Astrocyte of the cerebellum (primary cell): ENCODE results near the gene CAPN7.
"Not testable (repeated sequence)": the region's sequence is repeated elsewhere in the genome, so short reads cannot be mapped to it uniquely, and the experiment has no call there.

Experiments used
- DNase-seq: peaks from one replicate; pipeline ENCODE4 v3.0.0-alpha.2; 2011; ENCODE audit warnings: low read depth
- H3K4me3 ChIP-seq: 2 replicates; pipeline ENCODE4 v1.5.1; 2011; ENCODE audit warnings: mild to moderate bottlenecking, low read depth, low read length, moderate library complexity
- CTCF ChIP-seq: IDR thresholded peaks from 2 replicates; pipeline ENCODE4 v1.5.1; 2012; ENCODE audit warnings: low read length, low read depth, moderate library complexity, mild to moderate bottlenecking; ENCODE audit errors: missing control alignments
- in situ Hi-C: cut with HindIII; loops from 2 replicates; pipeline ENCODE4 v1.10.0; 2017; ENCODE audit warnings: low sequenced_read_pairs

The CAPN7 gene

GRCh38 chr3:15205934-15206661 lies at the start of gene CAPN7:
CAPN7 (plus strand) TSS chr3:15206246; CDS start chr3:15206496, 250 bp downstream.
- peak within 1 kb of the TSS; percentile 88 for H3K4me3 ChIP-seq
- in situ Hi-C loops = loop anchor here (25.0 kb wide), 1 partner anchor 269 kb away; the partner anchor contains the start of gene NR2C2
- peak; percentile 49 for TF ChIP-seq CTCF
- DNase-seq = peak; percentile 72

GRCh38 chr3:15157441-15157840 lies 48.6 kb upstream of the CAPN7 start:
- no peak overlapping the region for H3K4me3 ChIP-seq
- no peak for TF ChIP-seq CTCF
- DNase-seq = no peak
- in situ Hi-C loops = no loop called here

- no peak for TF ChIP-seq CTCF
- H3K4me3 ChIP-seq = no peak overlapping the region
- no peak for DNase-seq
- in situ Hi-C loops = no loop called here
These were observed 46.4 kb upstream of the CAPN7 start for GRCh38 chr3:15159501-15160136.

GRCh38 chr3:15160662-15161061 lies 45.4 kb upstream of the CAPN7 start:
- no peak for TF ChIP-seq CTCF
- no peak for DNase-seq
- in situ Hi-C loops = no loop called here
- no peak overlapping the region for H3K4me3 ChIP-seq

GRCh38 chr3:15161133-15161532 lies 44.9 kb upstream of the CAPN7 start:
- TF ChIP-seq CTCF = no peak
- in situ Hi-C loops = no loop called here
- H3K4me3 ChIP-seq = no peak overlapping the region
- no peak for DNase-seq

GRCh38 chr3:15163656-15164055 lies 42.4 kb upstream of the CAPN7 start:
- DNase-seq, H3K4me3 ChIP-seq, in situ Hi-C loops: not testable (repeated sequence)

- in situ Hi-C loops = no loop called here
- no peak for DNase-seq
- no peak overlapping the region for H3K4me3 ChIP-seq
- TF ChIP-seq CTCF = no peak
These were observed 41.7 kb upstream of the CAPN7 start for GRCh38 chr3:15164340-15164739.
